Glutamatergic neuron (in vitro differentiated cells): Measurements from ENCODE around the gene NUDT4. TPM values are rescaled to one million over a fixed set of nuclear protein-coding genes. Genes with fewer than 3 reads are reported as not detected.

Experiments used
- DNase-seq: peaks from one replicate; pipeline ENCODE4 v3.0.0; 2022
- H3K27ac Mint-ChIP-seq: one replicate; pipeline ENCODE4 v1.8.0; 2020; ENCODE audit warnings: mild to moderate bottlenecking, mixed read lengths, inconsistent platforms; ENCODE audit not compliant: unreplicated experiment
- H3K27me3 Mint-ChIP-seq: one replicate; pipeline ENCODE4 v1.8.0; 2020; ENCODE audit warnings: mild to moderate bottlenecking, moderate library complexity, mixed read lengths, inconsistent platforms; ENCODE audit not compliant: unreplicated experiment
- H3K36me3 Mint-ChIP-seq: one replicate; pipeline ENCODE4 v1.8.0; 2020; ENCODE audit warnings: mild to moderate bottlenecking, mixed read lengths, inconsistent platforms; ENCODE audit not compliant: unreplicated experiment
- H3K4me1 Mint-ChIP-seq: one replicate; pipeline ENCODE4 v1.8.0; 2020; ENCODE audit warnings: mild to moderate bottlenecking, low read depth, mixed read lengths, inconsistent platforms; ENCODE audit not compliant: unreplicated experiment
- H3K4me3 Mint-ChIP-seq: one replicate; pipeline ENCODE4 v1.8.0; 2020; ENCODE audit warnings: mild to moderate bottlenecking, mixed read lengths, inconsistent platforms; ENCODE audit not compliant: unreplicated experiment
- H3K9me3 Mint-ChIP-seq: one replicate; pipeline ENCODE4 v1.8.0; 2020; ENCODE audit warnings: mild to moderate bottlenecking, moderate library complexity, mixed read lengths, inconsistent platforms; ENCODE audit not compliant: unreplicated experiment
- CTCF ChIP-seq: fragments of 200-600 bp; sonication (generic); IDR thresholded peaks from one replicate; pipeline ENCODE4 v1.5.0; 2021; ENCODE audit not compliant: partially characterized antibody, unreplicated experiment
- total RNA-seq: library from RNA; stranded (reverse); fragmentation: NEBNext Ultra II Directional; extraction: Animal tissue kit (Norgen Biotek cat#: 25700); gene quantifications from one replicate; pipeline ENCODE4 v1.2.1, GENCODE V29; 2021; ENCODE audit not compliant: unreplicated experiment

Gene NUDT4
- total RNA-seq, 1 donor from 2014 or later: 29.5 TPM

GRCh38 chr12:93415723-93416464 lies 38.2 kb downstream of the NUDT4 start:
- H3K36me3 Mint-ChIP-seq: no peaks in the 10 kb centered on the region
- no peaks in the 10 kb centered on the region for H3K27me3 Mint-ChIP-seq
- DNase-seq: no peak
- no peak for TF ChIP-seq CTCF
- peaks cover 3% of the 10 kb centered on the region for H3K9me3 Mint-ChIP-seq
- peaks cover 22% of the 10 kb centered on the region for H3K4me1 Mint-ChIP-seq
- H3K27ac Mint-ChIP-seq: no peak overlapping the region
- H3K4me3 Mint-ChIP-seq: no peak overlapping the region

- Mint-ChIP-seq H3K27me3 (no peaks in the 10 kb centered on the region), H3K4me3 (no peak overlapping the region), H3K9me3 (peaks cover 3% of the 10 kb centered on the region), H3K4me1 (peaks cover 34% of the 10 kb centered on the region), H3K36me3 (no peaks in the 10 kb centered on the region), H3K27ac (no peak overlapping the region)
- TF ChIP-seq CTCF: no peak
- no peak for DNase-seq
Measured at GRCh38 chr12:93417967-93418480, 40.3 kb downstream of the NUDT4 start.

GRCh38 chr12:93419388-93420034 lies 41.8 kb downstream of the NUDT4 start:
- H3K27ac Mint-ChIP-seq: peak overlapping the region; percentile 50
- H3K27me3 Mint-ChIP-seq: no peaks in the 10 kb centered on the region

GRCh38 chr12:93422050-93422449 lies 44.3 kb downstream of the NUDT4 start:
- no peaks in the 10 kb centered on the region for H3K36me3 Mint-ChIP-seq
- peaks cover 1% of the 10 kb centered on the region for H3K9me3 Mint-ChIP-seq
- peaks cover 47% of the 10 kb centered on the region for H3K4me1 Mint-ChIP-seq
- H3K4me3 Mint-ChIP-seq: no peak overlapping the region
- TF ChIP-seq CTCF: no peak
- no peak overlapping the region for H3K27ac Mint-ChIP-seq
- H3K27me3 Mint-ChIP-seq: no peaks in the 10 kb centered on the region
- no peak for DNase-seq

More at GRCh38 chr12:93419388-93420034, 41.8 kb downstream of the NUDT4 start:
- no peak for DNase-seq
- Mint-ChIP-seq H3K4me3 (no peak overlapping the region), H3K9me3 (peaks cover 1% of the 10 kb centered on the region), H3K36me3 (no peaks in the 10 kb centered on the region), H3K4me1 (peaks cover 43% of the 10 kb centered on the region)
- TF ChIP-seq CTCF: peak; percentile 76

GRCh38 chr12:93425736-93426411 lies 48.1 kb downstream of the NUDT4 start:
- Mint-ChIP-seq H3K4me3 (no peak overlapping the region), H3K9me3 (no peaks in the 10 kb centered on the region), H3K36me3 (no peaks in the 10 kb centered on the region), H3K4me1 (peaks cover 36% of the 10 kb centered on the region), H3K27ac (no peak overlapping the region), H3K27me3 (peaks cover 2% of the 10 kb centered on the region)
- DNase-seq: no peak
- TF ChIP-seq CTCF: no peak
